Measurements from ENCODE around the gene LNX2.

- TF ChIP-seq SUZ12 (IDR thresholded peaks at IDR 0.05; ENCODE audit: extremely low read depth, insufficient read depth, insufficient read length) = no peak
- no peak for TF ChIP-seq YY1 (IDR thresholded peaks at IDR 0.05; ENCODE audit: insufficient read depth, insufficient read length)
These were observed 50.9 kb downstream of the LNX2 start for GRCh38 chr13:27569405-27569804.
